HG03108 (cell line): ENCODE results near the gene KRT10.
"Not testable (repeated sequence)": the region's sequence is repeated elsewhere in the genome, so short reads cannot be mapped to it uniquely, and the experiment has no call there.

ENCODE experiments used
- ATAC-seq: cut with Tn5 transposase; IDR thresholded peaks from one replicate; pipeline ENCODE4 v1.9.1; 2021; ENCODE audit warnings: moderate library complexity; ENCODE audit not compliant: unreplicated experiment

KRT10 gene

DNA sequence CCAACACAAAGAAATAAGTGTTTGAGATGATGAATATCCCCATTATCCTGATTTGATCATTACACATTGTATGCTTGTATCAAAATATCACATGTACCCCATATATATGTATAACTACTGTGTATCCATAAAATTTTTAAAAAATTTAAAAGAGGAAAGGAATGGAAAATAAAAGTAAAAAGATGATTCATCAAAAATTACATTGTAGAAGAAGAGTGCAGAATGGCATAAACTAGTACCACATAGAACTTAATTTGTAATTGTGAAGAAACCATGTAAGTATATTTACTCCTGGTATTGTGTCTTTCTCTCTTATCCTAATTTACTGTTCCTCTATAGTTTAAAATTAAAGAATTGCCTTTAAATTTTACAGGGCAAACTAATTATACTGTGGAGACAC, 11.5 kb upstream of the KRT10 start:
- no peak for ATAC-seq

DNA sequence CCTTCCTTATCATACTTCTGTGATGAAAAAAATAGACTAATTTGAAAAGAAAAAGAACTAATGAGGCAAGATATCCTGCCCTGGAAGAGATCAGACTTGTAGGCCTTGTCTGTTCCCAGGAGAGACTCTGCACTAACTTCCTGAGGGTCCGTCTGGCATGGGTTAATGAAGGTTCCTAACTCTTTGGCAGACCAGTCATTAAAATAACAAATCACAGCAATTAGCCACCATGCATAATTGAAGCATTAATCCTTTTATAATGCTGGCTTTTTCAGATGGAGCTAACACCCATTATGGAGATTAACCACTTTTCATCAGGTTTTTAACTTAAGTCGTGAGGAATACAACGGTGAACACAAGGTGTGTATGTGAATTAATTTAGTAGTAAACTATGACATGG, 10.4 kb upstream of the KRT10 start:
- ATAC-seq, result no peak

- no peak for ATAC-seq
Measured at GRCh38 chr17:40830085-40830776, 7.8 kb upstream of the KRT10 start.

DNA sequence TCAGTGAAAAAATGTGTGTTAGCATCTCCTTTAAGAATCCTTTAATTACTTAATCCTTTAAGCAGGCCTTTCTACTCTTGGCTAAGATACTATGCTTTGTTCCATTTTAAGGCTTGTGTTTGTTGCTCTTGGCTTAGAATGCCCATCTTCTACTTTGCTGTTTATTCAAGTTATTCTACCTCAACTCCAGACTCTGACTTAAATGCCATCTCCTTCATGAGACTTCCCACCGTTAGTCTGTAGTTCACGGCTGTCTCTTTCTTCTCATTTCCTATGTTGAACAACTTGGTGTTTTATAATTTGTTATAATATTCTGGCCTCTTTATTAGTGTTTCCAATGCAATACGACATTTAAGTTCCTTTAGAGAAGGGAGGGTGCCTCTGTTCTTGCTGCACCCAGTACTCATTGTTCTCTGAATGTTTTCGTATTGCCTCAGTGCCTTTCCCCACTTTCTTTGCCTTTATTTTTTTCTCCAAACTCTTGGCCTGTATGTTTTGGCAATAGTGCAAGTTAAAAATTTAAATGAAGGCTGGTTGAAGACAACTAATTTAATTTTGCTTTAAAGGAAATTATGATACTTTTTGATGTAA, 6.1 kb upstream of the KRT10 start:
- ATAC-seq, result no peak

DNA sequence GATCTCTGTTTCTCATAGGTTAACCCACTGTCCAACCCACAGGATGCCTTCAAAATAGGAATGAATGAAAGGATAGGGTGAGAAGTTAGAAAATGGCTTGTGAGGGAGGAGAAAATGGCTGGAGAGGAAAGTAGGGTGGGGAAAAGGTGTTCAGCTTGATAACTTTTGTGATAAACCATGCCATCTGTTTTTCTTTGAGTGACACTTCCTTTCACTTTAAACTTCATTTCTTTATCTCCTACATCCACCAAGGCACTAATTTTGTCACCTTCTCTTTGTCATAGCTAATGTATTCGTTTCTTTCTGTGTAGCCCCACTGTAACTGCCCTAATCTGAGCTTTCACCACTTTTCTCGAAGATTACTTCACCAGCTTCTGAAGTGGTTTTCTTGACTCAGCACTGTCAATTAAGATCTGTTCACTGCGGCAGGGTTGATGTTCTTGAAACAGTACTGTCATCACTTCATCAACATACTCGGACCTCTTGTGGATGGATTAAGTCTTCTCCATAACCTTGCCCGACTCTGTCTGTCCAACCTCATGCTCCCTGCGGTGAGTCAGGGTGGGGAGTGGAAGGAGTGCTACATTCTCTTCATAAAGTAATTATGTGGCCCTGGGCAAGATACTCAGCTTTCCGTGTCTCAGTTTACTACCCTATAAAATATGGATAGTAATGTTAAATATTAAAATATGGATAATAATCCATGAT, 5.5 kb upstream of the KRT10 start:
- no peak for ATAC-seq

GRCh38 chr17:40825599-40825998, 3.2 kb upstream of the KRT10 start:
- no peak for ATAC-seq

GRCh38 chr17:40824015-40824832, 1.8 kb upstream of the KRT10 start:
- no peak for ATAC-seq

- ATAC-seq, result no peak
Measured at GRCh38 chr17:40821536-40821935, 878 bp downstream of the KRT10 start.

DNA sequence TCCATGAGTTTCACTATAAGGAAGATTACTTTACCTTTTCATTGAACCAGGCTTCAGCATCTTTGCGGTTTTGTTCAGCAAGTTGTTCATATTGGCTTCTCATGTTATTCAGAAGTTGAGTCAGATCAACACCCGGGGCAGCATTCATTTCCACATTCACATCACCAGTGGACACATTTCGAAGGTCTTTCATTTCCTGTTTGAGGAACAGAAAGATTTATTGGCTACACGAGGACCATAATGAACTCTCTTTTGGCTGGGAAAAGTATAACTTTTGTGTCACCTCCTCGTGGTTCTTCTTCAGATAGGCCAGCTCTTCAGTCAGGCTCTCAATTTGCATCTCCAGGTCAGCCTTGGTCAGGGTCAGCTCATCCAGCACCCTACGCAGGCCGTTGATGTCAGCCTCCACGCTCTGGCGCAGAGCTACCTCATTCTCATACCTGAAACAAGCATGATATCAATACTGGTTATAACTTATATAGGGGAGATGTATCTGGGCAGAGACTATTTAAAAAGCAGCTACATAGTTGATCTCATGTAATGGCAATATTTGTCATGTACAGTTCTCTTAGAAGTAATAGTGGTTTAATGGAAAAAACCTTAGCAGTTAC, 2.1 kb downstream of the KRT10 start:
- ATAC-seq, result no peak

DNA sequence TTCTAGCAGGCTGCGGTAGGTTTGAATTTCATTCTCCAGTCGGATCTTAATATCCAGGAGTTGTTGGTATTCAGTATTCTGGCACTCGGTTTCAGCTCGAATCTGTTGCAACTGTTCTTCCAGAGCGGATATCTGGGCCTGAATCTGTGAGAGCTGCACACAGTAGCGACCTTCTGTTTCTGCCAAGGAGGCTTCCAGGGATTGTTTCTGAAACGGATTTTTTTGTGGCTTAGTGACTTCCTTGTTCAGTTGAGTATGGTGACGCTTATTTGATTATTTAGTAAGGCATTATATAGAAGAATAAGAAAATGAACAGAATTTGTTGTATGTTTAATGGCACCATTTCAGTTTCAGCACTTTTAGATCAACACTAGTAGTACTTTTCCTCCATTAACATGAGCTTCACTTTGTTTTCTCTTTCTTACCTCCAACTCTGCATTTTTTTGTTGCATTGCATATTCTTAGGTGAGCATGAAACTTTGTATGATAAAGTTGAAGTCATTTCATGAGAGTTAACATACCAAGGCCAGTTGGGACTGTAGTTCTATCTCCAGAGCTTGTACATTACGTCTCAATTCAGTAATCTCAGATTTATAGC, 2.8 kb downstream of the KRT10 start:
- no peak for ATAC-seq

DNA sequence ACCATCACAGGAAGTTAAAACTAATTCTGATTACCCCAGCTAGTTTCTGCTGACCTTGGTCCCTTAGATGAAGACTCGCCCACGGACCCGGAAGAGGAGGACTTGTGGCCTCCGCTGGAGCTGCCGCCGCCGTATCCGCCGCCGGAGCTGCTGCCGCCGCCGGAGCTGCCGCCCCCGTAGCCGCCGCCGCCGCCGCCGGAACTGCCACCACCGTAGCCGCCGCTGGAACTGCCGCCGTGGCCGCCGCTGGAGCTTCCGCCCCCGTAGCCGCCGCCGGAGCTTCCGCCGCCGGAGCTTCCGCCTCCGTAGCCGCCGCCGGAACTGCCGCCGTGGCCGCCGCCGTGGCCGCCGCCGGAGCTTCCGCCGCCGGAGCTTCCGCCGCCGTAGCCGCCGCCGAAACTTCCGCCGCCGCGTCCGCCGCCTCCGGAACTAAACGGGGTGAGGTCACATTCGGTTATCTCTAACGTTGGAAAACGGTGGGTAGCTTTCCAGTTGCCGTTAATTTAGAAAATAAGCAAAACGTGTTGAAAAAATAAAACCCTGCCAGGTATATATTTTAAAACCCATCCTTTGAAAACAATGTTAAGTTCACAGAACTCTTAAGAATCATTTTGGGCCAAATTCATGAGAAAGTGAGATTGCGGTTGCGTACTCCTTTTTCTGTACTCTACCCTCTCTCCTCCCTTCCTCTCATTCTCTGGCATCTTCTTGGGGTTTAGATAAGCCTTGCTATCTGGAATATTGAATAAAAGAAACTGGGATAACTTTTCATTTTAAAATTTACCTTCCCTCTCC, 3.5 kb downstream of the KRT10 start:
- peak; percentile 77 for ATAC-seq

DNA sequence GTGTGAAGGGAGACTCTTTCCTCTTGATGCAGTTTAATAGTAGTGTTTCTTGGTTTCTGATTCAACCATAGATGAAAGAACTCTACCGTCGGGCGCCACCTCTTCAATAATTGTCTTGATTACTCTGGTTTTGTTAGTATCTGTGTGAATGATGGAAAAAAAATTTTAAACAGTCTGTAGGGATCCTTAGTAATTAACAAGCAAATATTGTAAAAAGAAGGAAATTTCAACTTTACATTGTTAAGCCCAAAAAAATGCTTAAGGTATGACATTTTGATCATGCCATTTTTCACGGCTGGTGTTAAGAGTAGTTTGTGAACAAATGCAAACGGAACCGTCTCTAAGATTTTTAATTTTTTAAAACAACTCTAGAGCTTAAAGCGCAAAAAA, 4.1 kb downstream of the KRT10 start:
- no peak for ATAC-seq

DNA sequence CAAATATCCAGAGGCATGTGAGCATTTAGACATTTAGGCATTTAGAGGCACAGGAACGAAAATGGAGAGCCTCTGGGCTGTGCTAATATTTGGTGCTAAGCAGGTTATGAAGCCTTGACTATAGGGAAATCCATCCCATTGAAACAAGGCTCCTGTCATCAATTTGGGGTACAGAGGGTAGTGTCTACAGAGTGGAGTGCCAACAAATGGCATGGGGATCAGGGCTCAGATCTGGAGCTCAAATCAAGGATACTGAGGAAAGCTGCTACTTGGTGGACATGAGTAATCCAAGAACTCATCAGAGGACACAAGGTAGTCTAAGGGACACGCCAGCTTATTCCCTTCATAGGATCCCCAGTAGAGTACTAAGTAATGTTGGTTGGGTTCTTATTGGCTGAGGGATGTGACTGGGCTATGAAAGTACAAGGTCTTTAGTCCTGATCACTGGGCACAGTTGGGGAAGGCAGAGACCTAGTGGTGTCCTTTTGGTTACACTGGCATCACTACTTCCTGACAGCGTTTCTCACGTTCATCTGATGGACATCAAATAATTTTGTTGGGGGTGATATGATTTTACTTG, 5.2 kb downstream of the KRT10 start:
- no peak for ATAC-seq

DNA sequence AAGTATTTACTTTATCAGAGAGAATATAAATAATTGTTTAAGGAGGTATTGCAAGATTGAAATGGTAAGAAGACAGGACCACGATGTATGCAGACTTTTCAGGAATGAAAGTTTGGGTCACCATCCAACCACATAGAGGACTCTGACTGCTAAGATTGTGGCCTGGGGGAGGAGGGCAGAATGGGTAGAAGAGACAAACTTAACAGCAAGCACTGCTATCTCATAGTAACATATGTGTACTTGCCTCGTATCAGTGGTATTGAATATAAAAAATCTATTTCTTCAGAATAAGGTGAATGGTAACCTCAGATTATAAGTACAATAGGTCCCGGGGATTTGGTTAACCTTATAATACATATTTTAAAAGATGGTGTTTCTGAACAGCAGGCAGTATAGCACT, 5.8 kb downstream of the KRT10 start:
- no peak for ATAC-seq

GRCh38 chr17:40815381-40815780, 7.0 kb downstream of the KRT10 start:
- no peak for ATAC-seq

DNA sequence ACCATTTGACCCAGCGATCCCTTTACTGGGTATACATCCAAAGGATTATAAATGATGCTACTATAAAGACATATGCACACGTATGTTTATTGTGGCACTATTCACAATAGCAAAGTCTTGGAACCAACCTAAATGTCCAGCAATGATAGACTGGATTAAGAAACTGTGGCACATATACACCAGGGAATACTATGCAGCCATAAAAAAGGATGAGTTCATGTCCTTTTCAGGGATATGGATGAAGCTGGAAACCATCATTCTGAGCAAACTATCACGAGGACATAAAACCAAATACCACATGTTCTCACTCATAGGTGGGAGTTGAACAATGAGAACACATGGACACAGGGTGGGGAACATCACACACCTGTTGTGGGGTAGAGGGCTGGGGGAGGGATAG, 7.8 kb downstream of the KRT10 start:
- ATAC-seq, result not testable (repeated sequence)

DNA sequence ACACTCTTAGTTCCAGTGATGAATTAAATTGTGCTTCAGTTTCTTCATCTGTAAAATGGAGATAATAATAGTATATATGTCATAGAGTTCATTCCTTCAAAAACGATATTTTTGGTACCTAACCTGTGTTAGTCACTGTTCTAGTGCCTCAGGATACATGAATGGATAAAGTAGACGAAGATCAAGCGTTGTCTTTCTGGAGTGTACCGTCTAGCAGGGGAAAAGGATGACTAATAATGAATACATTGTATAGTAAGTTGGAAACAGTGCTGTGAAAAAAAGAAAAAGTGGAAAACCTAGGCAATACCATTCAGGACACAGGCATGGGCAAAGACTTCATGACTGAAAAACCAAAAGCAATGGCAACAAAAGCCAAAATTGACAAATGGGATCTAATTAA, 8.6 kb downstream of the KRT10 start:
- no peak for ATAC-seq

- ATAC-seq, result no peak
Measured at GRCh38 chr17:40812639-40813038, 9.8 kb downstream of the KRT10 start.

DNA sequence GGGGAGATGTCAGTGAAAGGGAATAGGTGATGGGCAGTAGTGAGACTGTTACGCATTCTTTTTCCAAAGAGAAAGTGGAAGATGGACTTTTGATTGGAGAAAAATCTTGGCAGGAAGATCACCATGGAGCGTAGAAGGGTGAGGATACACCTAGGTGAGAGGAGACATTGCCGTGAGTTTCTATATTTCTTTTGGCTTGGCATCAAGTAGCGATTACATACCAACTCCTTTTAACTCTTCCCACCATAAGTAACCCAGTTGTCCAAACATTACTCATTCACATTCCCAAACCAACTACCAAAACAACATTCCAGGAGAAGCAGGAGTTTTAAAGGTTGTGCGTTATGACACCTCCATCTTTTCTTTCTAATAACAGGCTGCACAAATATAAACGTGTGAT, 11.9 kb downstream of the KRT10 start:
- ATAC-seq, result no peak
